Measurements from ENCODE around the gene WFIKKN1. TPM values are rescaled to one million over a fixed set of nuclear protein-coding genes. Genes with fewer than 3 reads are reported as not detected.

Gene WFIKKN1
- total RNA-seq, 2 donors from 2014 or later = 0.75 to 1.1 TPM

DNA sequence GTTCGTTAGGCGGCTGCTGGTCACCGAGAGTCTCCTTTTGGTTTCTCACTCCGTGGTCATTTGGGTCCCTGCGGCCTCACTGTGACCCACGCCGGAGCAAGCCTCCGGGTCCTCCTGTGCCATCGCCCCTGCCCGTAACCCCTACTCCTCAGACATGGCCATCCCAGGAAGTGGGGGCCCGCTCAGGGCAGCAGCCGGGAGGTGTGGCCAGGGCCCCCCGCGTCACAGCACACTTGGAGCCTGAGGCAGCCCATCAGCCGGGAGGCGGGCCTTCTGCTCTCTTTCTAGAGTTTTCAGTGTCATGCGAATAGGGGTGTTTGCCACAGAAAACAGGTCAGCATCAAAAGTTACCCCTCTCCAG, 7.9 kb upstream of the WFIKKN1 start:
- Mint-ChIP-seq H3K27ac (no peak overlapping the region), H3K4me1 (ENCODE audit: low read depth in 2 of 2) (peaks cover 0 to 3% of the 10 kb centered on the region in 2 donors), H3K4me3 (no peak overlapping the region), H3K36me3 (no peaks in the 10 kb centered on the region), H3K27me3 (no peaks in the 10 kb centered on the region), H3K9me3 (no peaks in the 10 kb centered on the region)
- DNase-seq (ENCODE audit: low spot score) = no peak
- no peak for ATAC-seq

DNA sequence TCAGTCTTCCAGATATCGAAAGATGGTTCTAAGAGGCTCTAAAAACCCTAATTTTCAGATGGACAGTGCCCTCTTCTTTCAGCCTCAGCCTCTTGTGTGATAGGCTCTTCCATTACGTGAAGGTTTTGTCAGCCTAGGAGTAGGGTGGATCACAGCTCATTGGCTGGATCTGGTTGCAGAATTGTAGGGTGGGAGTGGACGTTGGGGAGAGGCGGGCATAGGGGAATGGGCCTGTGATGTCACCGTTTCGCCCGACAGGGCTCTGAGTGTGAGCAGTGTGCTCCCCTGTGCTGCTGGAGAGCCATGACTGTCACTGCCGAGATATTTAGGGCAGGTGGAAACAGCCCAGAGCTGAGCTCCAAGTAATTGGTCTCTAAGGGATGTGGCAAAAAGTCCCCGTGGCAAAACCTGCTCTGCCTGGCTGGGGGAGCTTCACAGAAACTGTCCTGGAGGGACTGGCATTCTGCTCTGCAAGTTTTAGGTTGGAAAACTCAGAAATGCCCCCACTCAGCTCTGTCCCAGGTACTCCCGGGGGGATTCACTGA, 6.2 kb upstream of the WFIKKN1 start:
- Mint-ChIP-seq H3K27ac (no peak overlapping the region), H3K4me1 (ENCODE audit: low read depth in 2 of 2) (no peaks in the 10 kb centered on the region), H3K9me3 (no peaks in the 10 kb centered on the region), H3K36me3 (no peaks in the 10 kb centered on the region), H3K27me3 (no peaks in the 10 kb centered on the region), H3K4me3 (no peak overlapping the region)
- ATAC-seq = no peak
- no peak for DNase-seq (ENCODE audit: low spot score)

GRCh38 chr16:625117-625976, 5.4 kb upstream of the WFIKKN1 start:
- DNase-seq (ENCODE audit: low spot score) (no peak), ATAC-seq (no peak)
- Mint-ChIP-seq H3K4me3 (no peak overlapping the region), H3K36me3 (no peaks in the 10 kb centered on the region), H3K4me1 (ENCODE audit: low read depth in 2 of 2) (no peaks in the 10 kb centered on the region), H3K9me3 (no peaks in the 10 kb centered on the region), H3K27ac (no peak overlapping the region), H3K27me3 (no peaks in the 10 kb centered on the region)

DNA sequence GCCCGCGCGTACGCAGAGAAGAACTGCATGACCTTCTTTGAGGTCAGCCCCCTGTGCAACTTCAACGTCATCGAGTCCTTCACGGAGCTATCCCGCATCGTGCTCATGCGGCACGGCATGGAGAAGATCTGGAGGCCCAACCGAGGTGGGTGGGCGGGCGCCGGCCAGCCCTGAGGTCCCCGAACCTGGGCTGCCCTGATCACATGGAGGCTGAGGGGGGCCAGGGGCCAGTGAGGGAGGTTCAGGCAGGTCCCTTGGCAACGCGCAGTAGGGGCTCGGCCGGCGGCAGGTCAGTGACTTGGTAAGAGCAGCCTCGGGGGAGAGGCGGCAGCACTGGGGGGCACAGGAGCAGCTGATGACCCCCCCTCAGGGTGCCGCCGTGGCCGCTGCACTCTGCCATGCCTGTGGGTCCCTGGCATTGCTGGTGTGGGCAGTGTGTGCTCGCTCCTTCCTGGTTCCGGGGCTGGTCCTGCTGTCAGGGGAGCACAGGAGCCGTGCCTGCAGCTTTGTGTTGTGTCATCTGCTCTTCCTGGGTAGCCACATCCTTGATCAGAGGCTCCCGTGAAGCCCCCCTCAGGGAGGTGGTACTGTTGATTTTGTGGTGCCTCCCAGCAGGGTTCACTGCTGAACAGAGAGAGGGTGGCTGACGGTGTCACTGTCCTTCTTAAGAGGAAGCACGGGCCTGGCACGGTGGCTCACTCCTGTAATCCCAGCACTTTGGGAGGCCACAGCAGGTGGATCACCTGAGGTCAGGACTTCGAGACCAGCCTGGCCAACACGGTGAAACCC, 4.6 kb upstream of the WFIKKN1 start:
- no peak overlapping the region for H3K4me3 Mint-ChIP-seq
- H3K4me1 Mint-ChIP-seq (ENCODE audit: low read depth in 2 of 2) = no peaks in the 10 kb centered on the region
- H3K36me3 Mint-ChIP-seq = no peaks in the 10 kb centered on the region
- no peaks in the 10 kb centered on the region for H3K27me3 Mint-ChIP-seq
- no peak overlapping the region for H3K27ac Mint-ChIP-seq
- DNase-seq (ENCODE audit: low spot score) = no peak
- H3K9me3 Mint-ChIP-seq = no peaks in the 10 kb centered on the region
- ATAC-seq = no peak

DNA sequence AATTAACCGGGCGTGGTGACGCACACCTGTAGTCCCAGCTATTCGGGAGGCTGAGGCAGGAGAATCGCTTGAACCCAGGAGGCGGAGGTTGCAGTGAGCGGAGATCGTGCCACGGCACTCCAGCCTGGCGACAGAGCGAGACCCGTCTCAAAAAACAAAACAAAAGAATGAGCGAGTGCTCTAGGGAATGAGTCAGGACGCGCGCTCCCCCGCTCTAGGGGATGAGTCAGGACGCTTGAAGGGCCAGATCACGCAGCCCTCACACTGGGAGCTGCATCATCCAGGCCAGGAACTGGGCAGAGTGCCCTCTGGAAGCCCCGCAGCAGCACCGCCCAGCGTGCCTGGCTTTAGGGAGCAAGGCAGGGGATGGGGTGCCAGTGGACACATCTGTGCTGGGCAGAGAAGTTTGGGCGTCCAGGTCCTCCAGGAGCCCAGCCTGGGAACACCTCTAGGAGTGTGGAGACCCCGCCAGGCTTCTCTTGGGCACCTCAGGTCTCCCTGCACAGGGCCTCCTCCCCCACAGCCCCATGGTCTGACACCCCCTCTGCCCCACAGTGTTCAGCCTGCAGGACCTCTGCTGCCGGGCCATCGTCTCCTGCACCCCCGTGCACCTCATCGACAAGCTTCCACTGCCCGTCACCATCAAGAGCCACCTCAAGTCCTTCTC, 3.9 kb upstream of the WFIKKN1 start:
- Mint-ChIP-seq H3K36me3 (no peaks in the 10 kb centered on the region), H3K4me3 (no peak overlapping the region), H3K27ac (no peak overlapping the region), H3K4me1 (ENCODE audit: low read depth in 2 of 2) (no peaks in the 10 kb centered on the region), H3K9me3 (no peaks in the 10 kb centered on the region), H3K27me3 (no peaks in the 10 kb centered on the region)
- ATAC-seq = no peak
- DNase-seq (ENCODE audit: low spot score) = no peak

DNA sequence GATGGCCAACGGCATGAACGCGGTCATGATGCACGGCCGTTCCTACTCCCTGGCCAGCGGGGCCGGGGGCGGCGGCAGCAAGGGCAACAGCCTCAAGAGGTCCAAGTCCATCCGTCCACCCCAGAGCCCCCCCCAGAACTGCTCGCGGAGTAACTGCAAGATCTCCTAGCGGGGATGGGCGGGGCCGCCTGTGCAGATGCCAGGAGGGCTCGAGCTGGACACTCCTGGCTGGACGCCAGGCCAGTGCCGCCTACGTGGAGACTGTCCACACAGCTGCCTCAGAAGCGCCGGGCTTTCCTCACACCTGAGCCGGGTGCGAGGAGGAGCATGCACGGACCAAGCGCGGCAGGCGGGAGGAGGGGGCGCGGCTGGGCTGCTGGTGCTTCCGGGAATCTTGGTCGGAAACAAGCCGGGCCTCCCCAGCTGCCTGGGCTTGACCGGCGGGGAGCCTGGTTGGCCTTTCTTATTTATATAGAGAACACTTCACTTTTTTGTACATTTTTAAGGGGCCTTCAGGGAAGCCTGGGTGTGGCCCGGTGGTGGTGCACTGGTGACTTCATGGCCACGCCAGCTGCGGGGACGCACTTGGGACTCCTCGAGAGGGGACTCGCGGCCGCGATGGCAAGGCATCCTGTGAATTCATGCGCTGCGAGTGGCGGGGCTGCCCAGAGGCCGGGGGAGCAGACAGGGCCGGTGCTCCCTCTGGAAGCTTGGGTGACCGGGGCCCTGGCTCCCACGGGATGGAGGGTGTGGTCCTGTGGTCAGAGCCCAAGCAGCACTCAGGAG, 3.1 kb upstream of the WFIKKN1 start:
- no peak overlapping the region for H3K4me3 Mint-ChIP-seq
- no peak overlapping the region for H3K27ac Mint-ChIP-seq
- no peaks in the 10 kb centered on the region for H3K9me3 Mint-ChIP-seq
- ATAC-seq (no peak), DNase-seq (ENCODE audit: low spot score) (no peak)
- H3K36me3 Mint-ChIP-seq = no peaks in the 10 kb centered on the region
- H3K4me1 Mint-ChIP-seq (ENCODE audit: low read depth in 2 of 2) = no peaks in the 10 kb centered on the region
- H3K27me3 Mint-ChIP-seq = no peaks in the 10 kb centered on the region

DNA sequence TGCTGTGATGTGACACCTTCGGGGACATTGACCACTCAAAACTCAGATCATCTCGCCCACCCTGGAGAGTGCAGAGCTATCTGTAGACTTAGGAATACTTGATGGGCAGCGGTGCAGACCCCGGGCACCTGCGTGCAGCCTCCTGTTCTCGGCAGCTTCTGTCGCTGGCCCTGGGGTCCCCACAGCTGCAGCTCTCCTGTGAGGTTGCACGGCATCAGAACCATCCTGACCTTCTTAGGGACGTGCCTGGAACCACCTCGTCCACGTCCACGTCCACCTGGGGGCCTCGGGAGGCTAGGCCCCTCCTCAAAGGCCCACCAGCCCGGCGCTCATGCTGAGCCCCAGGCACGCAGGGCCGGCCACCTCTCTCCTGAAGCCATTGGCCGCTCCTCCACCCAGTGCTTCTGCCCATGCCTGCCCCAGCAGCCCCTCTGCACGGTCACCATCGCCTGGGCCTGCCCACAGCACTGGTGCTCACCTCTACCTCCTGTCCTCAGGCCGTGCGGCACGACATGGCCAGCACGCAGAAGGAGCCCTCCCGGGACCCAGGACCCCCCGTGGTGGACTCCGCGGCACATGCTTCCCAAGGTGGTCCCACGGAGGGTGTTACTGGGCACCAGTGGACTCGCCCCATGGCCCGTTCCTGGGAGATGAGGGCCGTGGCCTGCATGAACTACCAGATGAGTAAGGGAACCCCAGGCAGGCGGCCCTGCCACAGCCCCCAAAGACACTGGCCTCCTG, 2.3 kb upstream of the WFIKKN1 start:
- H3K27ac Mint-ChIP-seq = no peak overlapping the region
- no peaks in the 10 kb centered on the region for H3K4me1 Mint-ChIP-seq (ENCODE audit: low read depth in 2 of 2)
- no peaks in the 10 kb centered on the region for H3K36me3 Mint-ChIP-seq
- no peak overlapping the region for H3K4me3 Mint-ChIP-seq
- no peak for ATAC-seq
- H3K9me3 Mint-ChIP-seq = no peaks in the 10 kb centered on the region
- H3K27me3 Mint-ChIP-seq = no peaks in the 10 kb centered on the region
- DNase-seq (ENCODE audit: low spot score) = no peak

GRCh38 chr16:629185-629832, 1.5 kb upstream of the WFIKKN1 start:
- H3K27me3 Mint-ChIP-seq = no peaks in the 10 kb centered on the region
- no peaks in the 10 kb centered on the region for H3K4me1 Mint-ChIP-seq (ENCODE audit: low read depth in 2 of 2)
- no peaks in the 10 kb centered on the region for H3K36me3 Mint-ChIP-seq
- H3K9me3 Mint-ChIP-seq = no peaks in the 10 kb centered on the region
- DNase-seq (ENCODE audit: low spot score) = no peak
- no peak overlapping the region for H3K4me3 Mint-ChIP-seq
- no peak for ATAC-seq
- no peak overlapping the region for H3K27ac Mint-ChIP-seq

DNA sequence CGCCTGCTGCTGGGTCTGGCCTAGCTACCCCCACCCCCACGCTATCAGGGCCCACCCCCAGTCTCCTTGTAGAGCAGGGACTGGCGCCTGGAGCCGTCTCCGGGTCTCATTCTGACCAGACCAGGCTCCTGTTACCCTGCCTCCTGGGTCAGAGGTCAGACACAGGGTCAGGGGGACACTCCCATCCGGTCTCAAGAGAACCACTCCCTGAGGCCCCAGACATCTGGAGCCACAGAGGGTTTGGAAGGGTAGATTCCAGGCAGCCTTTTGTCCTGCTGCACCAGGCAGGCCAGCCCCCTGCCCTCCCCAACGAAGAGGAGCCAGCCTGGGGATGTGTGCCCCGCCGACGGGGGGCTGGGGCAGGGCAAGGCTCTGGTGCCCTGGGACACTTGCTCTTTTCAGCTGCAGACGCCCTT, 944 bp upstream of the WFIKKN1 start:
- H3K9me3 Mint-ChIP-seq = no peaks in the 10 kb centered on the region
- no peak for DNase-seq (ENCODE audit: low spot score)
- H3K27me3 Mint-ChIP-seq = no peaks in the 10 kb centered on the region
- peak in 1 of 2 donors; percentile 1 for ATAC-seq
- H3K4me3 Mint-ChIP-seq = no peak overlapping the region
- no peak overlapping the region for H3K27ac Mint-ChIP-seq
- H3K36me3 Mint-ChIP-seq = no peaks in the 10 kb centered on the region
- H3K4me1 Mint-ChIP-seq (ENCODE audit: low read depth in 2 of 2) = no peaks in the 10 kb centered on the region

- Mint-ChIP-seq H3K27ac (no peak overlapping the region), H3K4me3 (no peak overlapping the region), H3K9me3 (no peaks in the 10 kb centered on the region), H3K4me1 (ENCODE audit: low read depth in 2 of 2) (no peaks in the 10 kb centered on the region), H3K27me3 (no peaks in the 10 kb centered on the region), H3K36me3 (no peaks in the 10 kb centered on the region)
- DNase-seq (ENCODE audit: low spot score) = no peak
- no peak for ATAC-seq
Measured at GRCh38 chr16:630249-630814, 453 bp upstream of the WFIKKN1 start.

DNA sequence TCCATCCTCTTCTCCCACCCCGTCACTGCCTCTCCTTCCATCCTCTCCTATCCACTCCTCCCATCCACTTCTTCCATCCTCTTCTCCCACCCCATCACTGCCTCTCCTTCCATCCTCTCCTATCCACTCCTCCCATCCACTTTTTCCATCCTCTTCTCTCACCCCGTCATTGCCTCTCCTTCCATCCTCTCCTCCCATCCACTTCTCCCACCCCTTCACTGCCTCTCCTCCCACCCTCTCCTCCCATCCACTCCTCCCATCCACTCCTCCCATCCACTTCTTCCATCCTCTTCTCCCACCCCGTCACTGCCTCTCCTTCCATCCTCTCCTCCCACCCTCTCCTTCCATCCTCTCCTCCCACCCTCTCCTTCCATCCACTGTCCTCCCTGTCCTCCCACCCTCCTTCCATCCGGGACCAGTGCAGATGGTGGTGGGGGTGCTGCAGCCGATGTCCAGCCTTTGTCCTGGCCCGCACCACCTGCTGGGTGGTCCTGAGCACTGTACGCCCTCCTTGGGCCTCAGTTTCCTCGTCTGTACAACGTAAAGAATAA, 1.1 kb downstream of the WFIKKN1 start:
- no peaks in the 10 kb centered on the region for H3K27me3 Mint-ChIP-seq
- H3K9me3 Mint-ChIP-seq = no peaks in the 10 kb centered on the region
- H3K27ac Mint-ChIP-seq = no peak overlapping the region
- no peak for ATAC-seq
- H3K4me1 Mint-ChIP-seq (ENCODE audit: low read depth in 2 of 2) = peaks cover 6 to 7% of the 10 kb centered on the region in 2 donors
- H3K36me3 Mint-ChIP-seq = no peaks in the 10 kb centered on the region
- H3K4me3 Mint-ChIP-seq = no peak overlapping the region
- DNase-seq (ENCODE audit: low spot score) = no peak

Measured in natural killer cell treated with Interleukin-12 subunit alpha and Interleukin-12 subunit beta and Interleukin-15 and Interleukin-18, amount 100 ng/mL, for 72 hours (primary cell).